Liver (tissue), 3 donors: Measurements from ENCODE around the gene PLXDC2.

Source experiments
- ATF3 ChIP-seq: IDR thresholded peaks from 2 replicates; pipeline ENCODE4 v1.6.1; 2016; ENCODE audit warnings: antibody characterized with exemption
- CTCF ChIP-seq: fragments of 150-350 bp; IDR thresholded peaks from 2 replicates; pipeline ENCODE4 v1.5.1; 2017; ENCODE audit warnings: improper control_type of control experiment, low read depth, low read length; ENCODE audit not compliant: missing input control
- EGR1 ChIP-seq, 2 donors: IDR thresholded peaks; 2 replicates each; pipeline ENCODE4 v1.6.1; 2016 to 2018; ENCODE audit warnings: antibody characterized with exemption in 2 of 2, low read depth in 2 of 2
- FOXA1 ChIP-seq: IDR thresholded peaks from 2 replicates; pipeline ENCODE4 v1.6.1; 2016; ENCODE audit warnings: antibody characterized with exemption
- GABPA ChIP-seq, 2 donors: IDR thresholded peaks in 1 of 2; conservative IDR thresholded peaks in 1 of 2; 2 replicates each; pipeline ENCODE4 v1.6.1; 2016; ENCODE audit warnings: antibody characterized with exemption in 2 of 2, mild to moderate bottlenecking in 1 of 2, moderate library complexity in 1 of 2
- JUND ChIP-seq, 2 donors: IDR thresholded peaks; 2 replicates each; pipeline ENCODE4 v1.6.1; 2016; ENCODE audit warnings: antibody characterized with exemption in 2 of 2
- MAX ChIP-seq: IDR thresholded peaks from 2 replicates; pipeline ENCODE4 v1.6.1; 2016; ENCODE audit warnings: antibody characterized with exemption
- NR2F2 ChIP-seq: IDR thresholded peaks from 2 replicates; pipeline ENCODE4 v1.6.1; 2016; ENCODE audit warnings: antibody characterized with exemption
- RAD21 ChIP-seq, 2 donors: IDR thresholded peaks; 2 replicates each; pipeline ENCODE4 v1.6.1; 2016; ENCODE audit warnings: antibody characterized with exemption in 2 of 2, mild to moderate bottlenecking in 2 of 2
- REST ChIP-seq: IDR thresholded peaks from 2 replicates; pipeline ENCODE4 v1.6.1; 2016; ENCODE audit warnings: antibody characterized with exemption, mild to moderate bottlenecking
- RXRA ChIP-seq, 2 donors: IDR thresholded peaks; 2 replicates each; pipeline ENCODE4 v1.6.1; 2017 to 2018; ENCODE audit warnings: antibody characterized with exemption in 2 of 2, mild to moderate bottlenecking in 1 of 2
- SP1 ChIP-seq: IDR thresholded peaks from 2 replicates; pipeline ENCODE4 v1.6.1; 2018; ENCODE audit warnings: antibody characterized with exemption, mild to moderate bottlenecking
- TAF1 ChIP-seq: conservative IDR thresholded peaks from 2 replicates; pipeline ENCODE4 v1.6.1; 2016; ENCODE audit warnings: antibody characterized with exemption, mild to moderate bottlenecking
- YY1 ChIP-seq: IDR thresholded peaks from 2 replicates; pipeline ENCODE4 v1.6.1; 2016; ENCODE audit warnings: antibody characterized with exemption, mild to moderate bottlenecking
- donor health status: healthy.
- donor health status: healthy.

- TF ChIP-seq CTCF, result no peak
- no peak for TF ChIP-seq MAX
- TF ChIP-seq GABPA (IDR thresholded peaks at IDR 0.05 in 1 of 2, conservative IDR thresholded peaks at IDR 0.05 in 1 of 2), result no peak
- no peak for TF ChIP-seq REST
- no peak for TF ChIP-seq YY1
- no peak for TF ChIP-seq FOXA1
- TF ChIP-seq NR2F2, result no peak
- no peak for TF ChIP-seq TAF1
- no peak for TF ChIP-seq ATF3
- TF ChIP-seq RAD21 (IDR thresholded peaks at IDR 0.05), result no peak
- TF ChIP-seq EGR1 (IDR thresholded peaks at IDR 0.05; ENCODE audit: low read depth in 2 of 2), result no peak
- no peak for TF ChIP-seq SP1
- TF ChIP-seq RXRA (IDR thresholded peaks at IDR 0.05), result no peak
- TF ChIP-seq JUND (IDR thresholded peaks at IDR 0.05), result no peak
Measured at GRCh38 chr10:20105931-20106330, 289.7 kb downstream of the PLXDC2 start.
